ENCODE measurements around the gene HRC.
"Not testable (repeated sequence)": the region's sequence is repeated elsewhere in the genome, so short reads cannot be mapped to it uniquely, and the experiment has no call there.

HRC gene

GRCh38 chr19:49155005-49155819 is at the start of gene HRC:
Gene HRC (minus strand): TSS chr19:49155396. CDS start chr19:49155237, 159 bp downstream.
- no peak for DNase-seq (ENCODE audit: low read depth)

- no peak for DNase-seq (ENCODE audit: low read depth)
Measured at GRCh38 chr19:49201042-49201441, 45.8 kb upstream of the HRC start.

- DNase-seq (ENCODE audit: low read depth) = no peak
Measured at GRCh38 chr19:49200238-49200862, 45.2 kb upstream of the HRC start.

- no peak for DNase-seq (ENCODE audit: low read depth)
Measured at GRCh38 chr19:49196527-49197240, 41.5 kb upstream of the HRC start.

GRCh38 chr19:49194408-49194807 is 39.2 kb upstream of the HRC start:
- DNase-seq (ENCODE audit: low read depth) = no peak

- no peak for DNase-seq (ENCODE audit: low read depth)
Measured at GRCh38 chr19:49193822-49194394, 38.7 kb upstream of the HRC start.

- DNase-seq (ENCODE audit: low read depth) = no peak
Measured at GRCh38 chr19:49190781-49191180, 35.6 kb upstream of the HRC start.

GRCh38 chr19:49189259-49189658 is 34.1 kb upstream of the HRC start:
- DNase-seq (ENCODE audit: low read depth) = no peak

- DNase-seq (ENCODE audit: low read depth) = no peak
Measured at GRCh38 chr19:49188626-49189200, 33.5 kb upstream of the HRC start.

- no peak for DNase-seq (ENCODE audit: low read depth)
Measured at GRCh38 chr19:49186108-49186507, 30.9 kb upstream of the HRC start.

- no peak for DNase-seq (ENCODE audit: low read depth)
Measured at GRCh38 chr19:49182848-49183375, 27.7 kb upstream of the HRC start.

- DNase-seq (ENCODE audit: low read depth) = not testable (repeated sequence)
Measured at GRCh38 chr19:49182010-49182847, 27.0 kb upstream of the HRC start.

GRCh38 chr19:49180659-49181058 is 25.5 kb upstream of the HRC start:
- DNase-seq (ENCODE audit: low read depth) = no peak

GRCh38 chr19:49173198-49173597 is 18.0 kb upstream of the HRC start:
- no peak for DNase-seq (ENCODE audit: low read depth)

GRCh38 chr19:49168421-49168820 is 13.2 kb upstream of the HRC start:
- no peak for DNase-seq (ENCODE audit: low read depth)

GRCh38 chr19:49167857-49168409 is 12.7 kb upstream of the HRC start:
- no peak for DNase-seq (ENCODE audit: low read depth)

- DNase-seq (ENCODE audit: low read depth) = no peak
Measured at GRCh38 chr19:49165865-49166301, 10.7 kb upstream of the HRC start.

GRCh38 chr19:49165111-49165750 is 10.0 kb upstream of the HRC start:
- DNase-seq (ENCODE audit: low read depth) = no peak

GRCh38 chr19:49161987-49162386 is 6.8 kb upstream of the HRC start:
- no peak for DNase-seq (ENCODE audit: low read depth)
